ENCODE data around the gene NANOS2. TPM values are rescaled to one million over a fixed set of nuclear protein-coding genes. Genes with fewer than 3 reads are reported as not detected.

The NANOS2 gene
- total and polyA plus RNA-seq, 2 experiments from 2014 or later = not detected

GRCh38 chr19:45901912-45902650 lies 12.5 kb downstream of the NANOS2 start, which contains the start of gene MYPOP:
Gene MYPOP, minus strand, starts transcription at chr19:45902613. Its CDS starts 840 bp downstream, at chr19:45901773.
- Histone ChIP-seq H3K4me3 (peak within 1 kb of the TSS; percentile 81), H3K9ac (peak within 1 kb of the TSS; percentile 81), H2AFZ (peak within 1 kb of the TSS; percentile 89), H3K4me1 (ENCODE audit: insufficient read depth) (peaks cover 9% of the 10 kb centered on the region; the same call in 1 of the 2 replicates), H3K36me3 (ENCODE audit: low read depth) (no peaks in the 10 kb centered on the region; the same call in 1 of the 2 replicates), H3K9me3 (ENCODE audit: low read depth) (no peaks in the 10 kb centered on the region), H3K27me3 (replicated peaks; ENCODE audit: insufficient read depth) (no peaks in the 10 kb centered on the region), H3K79me2 (ENCODE audit: insufficient read depth) (peaks cover 22% of the 10 kb centered on the region), H3F3A (ENCODE audit: insufficient read depth) (peaks cover 9% of the 10 kb centered on the region; the same call in 1 of the 2 replicates), H3K27ac (peak within 1 kb of the TSS; percentile 28; the same call in 1 of the 2 replicates), H4K20me1 (ENCODE audit: insufficient read depth) (no peaks in the 10 kb centered on the region), H3K9me2 (ENCODE audit: insufficient read depth) (no peaks in the 10 kb centered on the region), H3K4me2 (ENCODE audit: unreplicated experiment) (peak within 1 kb of the TSS; percentile 87)
- DNase-seq = peak; percentile 40
- in situ Hi-C loops (cut with MboI) = no loop called here
- 1 to 2% methylated on average over 28 to 40 of the region's 47 CpGs for WGBS, 2 experiments (ENCODE audit: low coverage in 1 of 2, low lambda C conversion rate in 2 of 2, missing lambda C conversion rate in 2 of 2)
- no peak for TF ChIP-seq EZH2 (IDR thresholded peaks at IDR 0.05; ENCODE audit: insufficient read depth, poor library complexity, severe bottlenecking)
- TF ChIP-seq EZH2phosphoT487 (IDR thresholded peaks at IDR 0.05; ENCODE audit: insufficient read depth, low read depth) = no peak

- Histone ChIP-seq H3K4me1 (ENCODE audit: insufficient read depth) (peaks cover 7% of the 10 kb centered on the region; the same call in 1 of the 2 replicates), H2AFZ (peak overlapping the region; percentile 89), H3K27ac (no peak overlapping the region), H3K9ac (peak overlapping the region; percentile 81), H3K9me3 (ENCODE audit: low read depth) (no peaks in the 10 kb centered on the region), H3K4me2 (ENCODE audit: unreplicated experiment) (peak overlapping the region; percentile 87), H3K36me3 (ENCODE audit: low read depth) (no peaks in the 10 kb centered on the region; the same call in 1 of the 2 replicates), H3K4me3 (peak overlapping the region; percentile 81), H3K27me3 (replicated peaks; ENCODE audit: insufficient read depth) (no peaks in the 10 kb centered on the region), H3F3A (ENCODE audit: insufficient read depth) (peaks cover 6% of the 10 kb centered on the region; the same call in 1 of the 2 replicates), H3K79me2 (ENCODE audit: insufficient read depth) (peaks cover 22% of the 10 kb centered on the region), H4K20me1 (ENCODE audit: insufficient read depth) (no peaks in the 10 kb centered on the region), H3K9me2 (ENCODE audit: insufficient read depth) (no peaks in the 10 kb centered on the region)
- TF ChIP-seq EZH2 (IDR thresholded peaks at IDR 0.05; ENCODE audit: insufficient read depth, poor library complexity, severe bottlenecking) (no peak), EZH2phosphoT487 (IDR thresholded peaks at IDR 0.05; ENCODE audit: insufficient read depth, low read depth) (no peak)
- peak; percentile 80 for DNase-seq
- in situ Hi-C loops (cut with MboI) = no loop called here
- WGBS, 2 experiments (ENCODE audit: low coverage in 1 of 2, low lambda C conversion rate in 2 of 2, missing lambda C conversion rate in 2 of 2) = 4 to 7% methylated on average over 39 to 60 of the region's 69 CpGs
These were observed 13.1 kb downstream of the NANOS2 start for GRCh38 chr19:45901432-45901911.

- no peaks in the 10 kb centered on the region; the same call in 1 of the 2 replicates for H3K36me3 ChIP-seq (ENCODE audit: low read depth)
- H3K79me2 ChIP-seq (ENCODE audit: insufficient read depth) = peaks cover 22% of the 10 kb centered on the region
- no peaks in the 10 kb centered on the region for H3K9me3 ChIP-seq (ENCODE audit: low read depth)
- DNase-seq = no peak
- peak overlapping the region; percentile 87 for H3K4me2 ChIP-seq (ENCODE audit: unreplicated experiment)
- no peak for TF ChIP-seq EZH2 (IDR thresholded peaks at IDR 0.05; ENCODE audit: insufficient read depth, poor library complexity, severe bottlenecking)
- no peak for TF ChIP-seq EZH2phosphoT487 (IDR thresholded peaks at IDR 0.05; ENCODE audit: insufficient read depth, low read depth)
- peak overlapping the region; percentile 81 for H3K4me3 ChIP-seq
- 65 to 78% methylated on average over 9 to 22 of the region's 22 CpGs for WGBS, 2 experiments (ENCODE audit: low coverage in 1 of 2, low lambda C conversion rate in 2 of 2, missing lambda C conversion rate in 2 of 2)
- peak overlapping the region; percentile 89 for H2AFZ ChIP-seq
- H3K27ac ChIP-seq = no peak overlapping the region
- no peaks in the 10 kb centered on the region for H3K27me3 ChIP-seq (replicated peaks; ENCODE audit: insufficient read depth)
- peak overlapping the region; percentile 81 for H3K9ac ChIP-seq
- peaks cover 5% of the 10 kb centered on the region; the same call in 1 of the 2 replicates for H3K4me1 ChIP-seq (ENCODE audit: insufficient read depth)
- no peaks in the 10 kb centered on the region for H4K20me1 ChIP-seq (ENCODE audit: insufficient read depth)
- no peaks in the 10 kb centered on the region for H3K9me2 ChIP-seq (ENCODE audit: insufficient read depth)
- 0 out of 2 replicates have a peak, but pooled peaks cover 1% of the 10 kb centered on the region for H3F3A ChIP-seq (ENCODE audit: insufficient read depth)
- in situ Hi-C loops (cut with MboI) = no loop called here
These were observed 13.7 kb downstream of the NANOS2 start for GRCh38 chr19:45900738-45901431.

GRCh38 chr19:45899919-45900589 lies 14.5 kb downstream of the NANOS2 start:
- 98% methylated on average over 3 to 4 of the region's 4 CpGs for WGBS, 2 experiments (ENCODE audit: low coverage in 1 of 2, low lambda C conversion rate in 2 of 2, missing lambda C conversion rate in 2 of 2)

More at GRCh38 chr19:45899919-45900589, 14.5 kb downstream of the NANOS2 start:
- H3K9me3 ChIP-seq (ENCODE audit: low read depth) = no peaks in the 10 kb centered on the region
- H3K27me3 ChIP-seq (replicated peaks; ENCODE audit: insufficient read depth) = no peaks in the 10 kb centered on the region
- H3K79me2 ChIP-seq (ENCODE audit: insufficient read depth) = peaks cover 22% of the 10 kb centered on the region
- peaks cover 5% of the 10 kb centered on the region; the same call in 1 of the 2 replicates for H3K4me1 ChIP-seq (ENCODE audit: insufficient read depth)
- TF ChIP-seq EZH2phosphoT487 (IDR thresholded peaks at IDR 0.05; ENCODE audit: insufficient read depth, low read depth) (no peak), EZH2 (IDR thresholded peaks at IDR 0.05; ENCODE audit: insufficient read depth, poor library complexity, severe bottlenecking) (no peak)
- no peak overlapping the region for H3K4me3 ChIP-seq
- H4K20me1 ChIP-seq (ENCODE audit: insufficient read depth) = no peaks in the 10 kb centered on the region
- H3K4me2 ChIP-seq (ENCODE audit: unreplicated experiment) = no peak overlapping the region
- no peak overlapping the region for H3K27ac ChIP-seq
- H3K9me2 ChIP-seq (ENCODE audit: insufficient read depth) = no peaks in the 10 kb centered on the region
- H3K9ac ChIP-seq = no peak overlapping the region
- H3F3A ChIP-seq (ENCODE audit: insufficient read depth) = no peaks in the 10 kb centered on the region
- H3K36me3 ChIP-seq (ENCODE audit: low read depth) = no peaks in the 10 kb centered on the region; the same call in 1 of the 2 replicates
- H2AFZ ChIP-seq = no peak overlapping the region
- in situ Hi-C loops (cut with MboI) = no loop called here
- no peak for DNase-seq
